Stimulated activated CD4-positive, alpha-beta T cell treated with anti-CD3 and anti-CD28 coated beads, Interleukin-15, amount 100 ng/mL, for 24 hours (primary cell): ENCODE data around the gene COMT.

Experiments
- DNase-seq: peaks from one replicate; pipeline ENCODE4 v3.0.0-alpha.2; 2020

COMT gene

DNA sequence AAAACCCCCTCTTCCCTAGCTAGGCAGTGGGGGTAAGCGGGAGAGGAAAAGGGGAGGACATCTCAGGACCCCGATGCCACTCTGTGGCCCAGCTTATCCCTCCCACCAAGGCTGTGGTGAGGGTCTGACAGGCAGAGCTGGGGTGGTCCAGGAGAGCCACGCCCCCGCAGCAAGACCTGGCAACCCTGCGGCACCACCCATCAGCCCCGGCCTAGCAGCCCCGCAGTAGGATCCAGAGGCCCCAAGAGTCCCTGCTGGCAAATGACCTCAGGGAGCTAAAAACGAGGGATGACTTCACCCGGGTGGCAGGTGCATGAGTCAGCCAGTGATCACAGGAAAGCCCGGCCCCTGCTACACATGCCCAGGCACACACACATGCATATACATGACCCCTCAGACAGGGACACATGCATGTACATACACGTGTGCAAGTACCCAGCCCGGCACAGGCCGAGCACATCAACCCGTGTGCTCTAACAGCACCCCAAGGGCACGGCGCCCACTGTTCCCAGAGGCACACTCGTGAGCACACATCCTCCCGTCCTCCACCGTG, 42.7 kb downstream of the COMT start:
- no peak for DNase-seq

DNA sequence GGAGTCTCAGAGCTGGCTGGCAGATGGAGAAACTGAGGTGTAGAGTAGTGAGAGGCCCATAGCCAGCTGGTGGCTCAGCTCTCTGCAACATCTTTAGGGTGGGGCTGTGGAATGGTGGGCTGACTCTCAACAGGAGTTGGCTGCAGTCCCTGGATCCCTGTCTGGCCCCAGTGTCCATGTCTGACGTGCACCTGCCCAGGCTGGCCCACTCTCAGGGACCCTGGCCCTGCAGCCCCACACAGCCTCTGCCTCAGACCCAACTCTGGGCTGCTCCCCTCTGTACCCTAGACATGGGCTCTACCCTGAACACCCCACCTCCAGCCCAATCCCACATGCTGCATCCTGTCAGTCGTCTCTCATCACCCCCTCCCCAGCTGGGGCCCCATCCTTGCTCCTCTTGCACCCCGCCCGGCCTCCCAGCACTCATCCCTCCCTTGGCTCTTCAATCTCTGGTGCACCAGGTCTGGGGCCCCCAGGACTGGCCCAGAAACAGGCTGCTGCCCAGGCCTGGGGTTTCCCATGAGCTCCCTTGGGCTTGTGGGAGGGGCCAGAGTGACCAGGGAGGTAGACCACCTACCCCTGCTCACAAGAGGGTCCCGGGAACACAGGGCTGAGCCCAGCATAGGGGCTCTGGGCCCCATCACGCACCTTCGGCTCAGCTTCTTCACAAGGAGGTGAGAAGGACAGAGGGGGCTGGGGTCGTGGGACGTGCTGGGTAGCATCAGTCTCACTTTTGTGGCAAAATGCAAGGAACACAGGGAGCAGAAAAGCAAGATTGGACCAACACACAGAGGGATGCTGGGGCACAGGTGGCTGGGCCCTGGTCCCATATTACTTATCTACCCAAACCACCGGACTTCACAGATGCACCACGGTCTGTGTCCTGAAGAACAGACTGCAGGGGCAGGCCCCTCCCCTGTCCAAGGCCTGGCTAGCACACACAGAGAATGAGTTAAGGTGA, 43.6 kb downstream of the COMT start:
- no peak for DNase-seq

DNA sequence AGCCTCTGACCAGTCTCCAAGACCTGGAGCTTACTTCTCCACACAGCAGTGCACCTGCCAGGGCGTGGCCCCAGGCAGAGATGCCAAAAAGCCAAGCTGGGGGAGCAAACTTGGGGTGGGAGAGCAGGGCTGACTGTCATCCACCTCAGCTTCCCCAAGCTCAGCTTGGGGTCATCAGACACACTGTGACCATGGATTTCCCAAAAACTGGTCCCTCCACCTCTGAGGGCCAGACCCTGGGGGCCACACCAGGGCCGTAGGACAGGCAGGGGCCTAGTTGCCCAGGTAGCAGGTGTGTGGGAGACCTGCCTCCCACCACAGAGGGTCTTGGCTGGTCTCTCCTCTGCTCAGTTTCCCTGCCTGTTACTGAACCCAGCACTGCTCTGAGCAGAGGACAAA, 44.4 kb downstream of the COMT start:
- DNase-seq, result no peak

DNA sequence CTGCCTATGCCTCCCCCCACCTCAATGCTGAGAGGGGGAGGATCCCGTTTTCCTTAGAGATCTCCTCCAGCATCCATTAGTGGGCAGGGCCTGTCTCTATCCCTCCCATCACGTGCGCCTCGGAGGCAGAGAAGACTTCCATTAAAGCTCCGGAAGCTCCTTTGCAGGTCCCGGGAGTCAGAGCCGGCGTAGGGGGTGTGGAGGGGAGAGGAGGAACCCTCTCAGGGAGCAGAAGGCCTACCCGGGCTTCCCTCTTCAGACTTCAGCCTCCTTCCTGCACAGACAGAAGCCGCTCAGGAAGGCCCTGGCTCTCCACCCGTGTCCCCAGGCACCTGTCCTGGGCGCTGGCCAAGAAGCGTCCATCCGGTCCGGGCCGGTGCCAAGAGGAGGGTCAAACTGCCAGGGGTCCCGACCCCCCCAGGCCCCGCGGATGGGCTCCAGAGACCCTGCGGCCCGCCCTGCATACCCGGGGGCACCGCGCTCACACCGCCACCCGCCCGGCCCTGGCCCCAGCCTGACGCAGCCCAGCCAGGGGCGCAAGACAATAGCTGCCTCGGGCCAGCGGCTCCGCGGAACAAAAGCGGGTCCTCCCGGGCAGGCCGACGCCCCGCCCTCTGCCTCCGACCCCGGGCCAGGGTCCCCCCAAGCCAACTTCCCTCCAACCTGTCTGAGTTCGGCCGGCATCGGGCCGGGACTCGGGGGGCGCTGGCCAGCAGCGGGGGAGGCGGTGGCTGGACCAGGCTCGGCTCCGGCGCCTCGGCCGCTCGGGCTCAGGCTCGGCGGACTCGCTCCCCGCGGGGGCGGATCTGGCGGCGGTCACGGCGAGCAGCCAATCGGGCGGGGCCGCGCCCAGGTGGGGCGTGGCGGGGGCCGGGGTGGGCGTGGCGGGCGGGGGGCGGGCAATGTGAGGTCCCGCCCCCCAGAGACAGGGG, 45.1 kb downstream of the COMT start:
- DNase-seq, result peak; percentile 77

DNA sequence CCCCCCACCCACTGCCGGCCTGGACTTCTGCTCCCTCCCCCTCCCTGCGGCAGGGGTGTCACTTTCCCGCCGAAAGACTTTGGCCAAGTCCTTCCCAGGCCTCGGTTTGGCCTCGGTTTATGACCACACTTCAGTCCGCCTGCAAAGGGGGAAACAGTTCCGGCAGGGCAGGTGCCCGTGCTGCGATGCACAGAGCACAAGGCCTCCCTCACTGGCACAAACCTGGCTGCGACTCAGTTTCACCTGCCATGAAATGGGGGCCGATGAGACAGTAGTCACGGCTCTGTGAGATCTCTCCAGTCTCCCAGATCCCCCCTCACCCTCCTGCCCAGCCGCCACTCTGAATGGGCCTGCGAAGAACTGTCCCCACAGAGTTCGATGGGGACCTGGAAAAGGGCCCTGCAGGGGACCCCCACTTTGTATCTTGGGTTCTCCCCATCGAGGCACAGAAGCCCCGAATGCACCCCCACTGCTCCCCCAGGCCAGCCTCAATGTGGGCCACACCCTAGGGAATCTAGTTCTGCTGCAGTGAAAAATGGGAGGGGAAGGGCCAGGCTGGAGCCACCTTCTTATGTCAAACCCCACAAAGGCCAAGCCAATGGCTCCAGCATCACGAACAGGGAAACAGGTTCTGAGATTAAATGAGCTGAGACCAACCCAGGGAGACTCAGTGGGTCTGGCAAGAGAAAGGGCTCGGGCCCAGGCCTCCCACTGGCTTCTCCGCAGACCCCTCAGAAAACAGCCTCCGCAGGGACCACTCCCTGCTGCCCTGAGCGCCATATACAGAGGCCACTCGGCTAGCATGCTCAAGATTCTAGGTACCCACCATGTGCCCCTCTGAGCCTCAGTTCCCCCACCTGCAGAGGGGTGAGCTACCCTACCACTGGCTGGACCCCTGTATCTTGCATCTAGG, 46.1 kb downstream of the COMT start:
- DNase-seq, result no peak

DNA sequence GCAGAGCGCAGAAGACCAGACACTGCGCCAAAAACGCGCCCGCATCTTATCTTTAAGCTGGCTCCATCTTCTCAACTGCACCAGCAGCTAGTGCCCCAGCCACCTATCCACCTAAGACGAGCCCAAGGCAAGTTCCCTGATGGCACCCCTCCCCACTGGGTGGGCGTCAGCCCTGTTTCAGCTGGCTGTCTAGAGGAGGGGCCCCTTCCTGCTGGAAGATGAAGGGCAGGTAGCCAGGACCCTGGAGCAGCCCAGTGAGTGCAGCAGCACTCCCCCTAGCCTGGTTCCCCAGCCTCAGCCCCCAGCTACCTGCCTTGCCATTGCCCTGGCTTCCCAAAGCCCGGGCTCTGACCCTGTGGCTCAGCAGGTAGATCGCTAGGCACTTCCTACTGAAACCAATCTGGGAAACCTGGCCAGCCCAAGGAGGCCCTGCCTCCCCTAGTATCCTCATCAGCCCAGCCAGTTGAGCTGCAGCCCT, 46.8 kb downstream of the COMT start:
- no peak for DNase-seq

DNA sequence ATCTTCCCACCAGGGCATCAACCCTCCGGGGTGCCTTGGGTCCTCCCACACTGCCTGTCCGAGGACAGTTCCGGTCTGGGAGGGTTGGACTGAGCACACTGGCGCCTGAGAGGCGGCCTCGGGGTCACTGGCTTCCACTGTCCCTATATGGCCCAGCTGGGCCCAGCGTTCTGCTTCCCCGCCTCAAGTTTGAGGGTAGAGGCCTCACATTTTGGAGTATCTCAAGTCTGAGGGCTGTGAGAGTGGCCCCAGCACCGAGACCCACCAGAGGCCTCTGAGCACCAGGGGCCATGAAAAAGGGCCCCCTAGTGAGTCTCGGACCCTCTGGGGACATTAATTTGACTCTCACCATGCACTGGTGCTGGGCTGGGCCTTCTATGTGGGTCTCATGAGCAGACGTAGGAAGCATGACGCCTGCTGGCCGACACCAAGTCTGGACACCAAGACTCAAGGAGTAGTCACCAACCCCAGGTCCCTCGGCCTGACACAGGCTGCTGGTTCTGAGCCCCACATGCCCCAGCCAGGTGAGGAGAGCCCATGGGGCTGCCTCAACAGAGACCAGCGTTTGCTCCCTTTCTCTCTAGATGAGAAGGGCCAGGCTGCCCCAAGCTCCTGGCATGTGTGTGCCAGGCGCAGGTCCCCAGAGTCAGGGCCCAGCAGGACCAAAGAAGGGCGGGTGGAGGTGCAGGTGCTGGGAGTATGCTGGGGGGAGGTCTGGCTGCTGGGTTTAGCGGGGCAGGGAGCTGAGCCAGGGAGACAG, 47.6 kb downstream of the COMT start:
- DNase-seq, result no peak

DNA sequence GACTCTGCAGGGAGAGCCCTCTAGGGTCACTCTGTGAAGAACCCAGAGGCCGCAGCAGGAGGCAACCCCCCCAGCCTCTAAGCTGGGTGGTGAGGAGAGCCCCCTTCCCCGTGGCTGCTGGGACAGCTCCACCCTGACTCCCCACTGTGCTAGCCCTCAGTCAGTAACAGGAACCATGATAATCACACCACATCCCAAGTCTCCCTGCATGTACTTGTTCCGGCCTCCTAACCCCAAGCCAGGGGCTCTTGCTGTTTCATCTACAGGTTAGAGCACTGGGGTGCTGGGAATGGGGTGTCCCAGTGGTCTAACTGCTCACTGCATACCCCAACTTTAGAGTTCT, 48.1 kb downstream of the COMT start:
- no peak for DNase-seq

DNA sequence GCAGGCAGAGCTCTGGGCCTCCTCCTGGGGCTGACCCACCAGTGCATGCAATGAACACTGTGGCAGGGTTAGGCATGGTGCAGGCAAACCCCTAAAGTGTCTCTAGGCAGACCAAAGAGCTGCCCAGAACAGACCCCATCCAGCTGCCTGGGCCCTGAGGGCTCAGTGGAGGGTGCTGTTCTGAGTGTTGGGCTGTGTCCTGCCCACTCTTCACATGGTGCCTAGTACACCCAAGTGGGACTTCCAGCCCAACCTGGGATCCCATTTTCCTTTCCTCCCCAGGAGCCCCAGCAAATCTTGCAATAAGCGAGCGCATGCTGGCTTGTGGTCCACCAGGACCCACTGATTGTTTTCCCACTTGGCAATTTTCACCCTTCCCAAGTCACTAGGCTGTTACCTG, 48.6 kb downstream of the COMT start:
- DNase-seq, result no peak

DNA sequence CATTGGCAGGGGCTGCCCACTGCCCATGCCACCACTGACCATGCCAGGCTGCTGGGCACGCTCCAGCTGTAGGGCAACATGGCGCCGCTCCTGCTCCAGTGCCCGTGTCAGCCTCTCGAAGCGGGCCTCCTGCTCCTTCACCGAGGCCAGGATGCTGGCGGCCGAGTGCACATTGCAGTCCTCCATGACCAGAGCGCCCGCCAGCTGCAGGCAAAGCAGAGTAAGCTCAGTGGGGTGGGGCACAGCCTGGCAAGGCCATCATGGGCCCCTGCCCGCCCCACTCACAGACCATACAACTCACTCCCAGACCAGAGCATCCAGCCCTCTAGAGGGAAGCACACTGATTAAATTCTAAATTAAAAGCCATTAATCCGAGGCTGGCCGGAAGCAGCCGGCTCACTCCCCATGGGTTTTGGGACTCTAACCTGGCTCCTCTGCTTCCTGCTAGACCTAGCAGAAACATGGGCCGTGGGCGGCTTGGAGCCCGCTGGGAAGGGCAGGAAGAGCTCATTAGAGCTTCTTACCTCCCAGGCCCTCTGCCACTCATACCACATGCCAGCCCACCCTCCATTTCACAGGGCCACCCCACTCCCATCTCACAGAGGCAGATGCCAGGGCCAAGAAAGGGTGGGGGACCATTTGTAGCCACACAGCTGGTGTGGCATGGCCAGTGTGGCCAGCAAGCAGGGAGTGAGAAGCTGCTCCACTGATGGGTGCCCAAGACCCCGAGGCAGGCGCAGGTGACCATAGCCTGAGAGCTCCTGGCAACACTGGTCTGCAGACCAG, 49.2 kb downstream of the COMT start:
- no peak for DNase-seq

DNA sequence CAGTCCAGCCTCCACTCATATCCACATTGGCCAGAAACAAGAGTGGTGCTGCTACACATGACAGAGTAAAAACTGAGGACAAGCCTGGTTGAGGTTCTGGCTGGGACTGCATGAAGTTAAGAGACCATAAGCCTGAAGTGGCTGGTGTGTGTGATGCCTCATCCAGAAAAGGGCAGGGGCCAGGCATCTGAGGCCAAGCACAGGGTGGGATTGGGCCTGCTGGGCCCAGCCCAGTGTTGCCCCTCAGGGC, 49.7 kb downstream of the COMT start:
- DNase-seq, result no peak

DNA sequence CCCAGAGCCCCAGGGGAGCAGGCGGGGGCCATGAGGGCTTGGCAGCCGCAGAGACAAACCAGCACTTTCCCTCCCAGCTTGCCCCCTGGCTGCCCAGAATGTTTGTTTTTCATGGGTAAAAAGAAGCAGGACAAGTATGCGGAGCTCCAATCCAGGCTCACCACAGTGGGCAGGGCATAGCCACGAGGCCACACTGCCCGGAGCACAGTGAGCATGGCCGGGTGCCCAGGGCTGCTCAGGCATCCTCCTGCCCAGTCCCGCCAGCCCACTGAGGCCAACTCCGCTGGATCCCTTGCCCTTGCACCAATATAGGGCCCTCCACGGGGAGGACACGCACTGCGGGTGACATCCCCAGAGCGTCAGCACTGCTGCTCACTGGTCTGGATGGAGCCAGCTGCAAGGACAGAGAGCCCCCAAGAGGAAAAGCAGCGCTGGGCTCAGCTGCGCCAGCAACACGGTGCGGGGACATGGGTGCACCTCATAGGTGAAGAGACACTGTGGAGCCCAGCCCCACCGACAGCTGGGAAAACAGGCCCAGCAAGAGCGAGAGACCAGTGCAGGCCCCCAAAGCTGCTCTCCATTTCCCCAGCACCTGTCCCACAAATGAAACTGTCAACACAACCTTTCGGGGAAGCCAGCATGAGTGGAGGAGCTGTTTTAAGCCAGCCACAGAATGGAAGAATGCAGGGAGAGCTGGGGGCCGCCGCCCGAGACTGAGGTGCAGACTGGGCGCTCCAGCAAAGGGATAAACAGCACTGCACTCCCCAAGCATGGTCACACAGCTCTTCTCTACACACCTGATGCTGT, 50.3 kb downstream of the COMT start:
- DNase-seq, result no peak

DNA sequence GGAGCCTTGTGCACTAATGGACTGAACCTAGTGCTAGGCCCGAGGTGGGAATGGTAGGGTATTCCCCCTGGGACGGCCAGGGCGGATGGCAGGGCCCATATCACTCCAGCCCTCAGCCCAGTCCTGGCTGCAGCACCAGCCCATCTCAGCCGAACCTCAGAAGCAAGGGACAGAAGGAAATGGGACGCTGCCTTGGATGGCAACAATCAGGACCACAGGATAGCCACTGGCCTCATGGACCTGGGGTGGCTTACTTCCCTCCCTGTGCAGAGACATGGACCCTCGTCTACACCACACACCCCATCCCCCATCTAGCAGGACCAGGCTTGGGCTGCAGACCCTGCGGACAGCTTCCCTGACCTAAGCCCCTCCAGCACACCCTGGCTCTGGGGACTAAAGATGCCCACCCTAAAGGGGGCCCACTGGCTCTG, 50.9 kb downstream of the COMT start:
- DNase-seq, result no peak

DNA sequence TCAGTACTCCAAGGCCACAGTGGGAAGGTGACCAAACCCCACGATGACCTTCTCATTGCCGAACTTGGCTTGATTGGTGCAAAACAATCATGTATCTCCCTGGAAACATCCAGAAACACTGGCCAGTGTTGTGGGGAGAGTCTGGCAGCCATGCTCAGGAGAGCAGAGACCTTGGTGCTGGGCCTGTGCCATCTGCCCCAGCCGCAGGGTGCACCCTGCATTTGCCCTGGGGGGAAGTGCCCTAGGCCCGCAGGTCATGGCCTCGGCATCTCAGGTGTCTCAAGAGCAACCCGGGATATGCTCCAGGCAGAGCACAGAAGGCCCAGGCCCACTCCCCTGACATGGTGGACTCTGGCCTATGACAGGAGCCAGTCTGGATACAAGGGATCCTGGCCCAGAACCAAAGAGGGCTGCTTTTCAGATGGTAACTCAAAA, 51.4 kb downstream of the COMT start:
- DNase-seq, result no peak

DNA sequence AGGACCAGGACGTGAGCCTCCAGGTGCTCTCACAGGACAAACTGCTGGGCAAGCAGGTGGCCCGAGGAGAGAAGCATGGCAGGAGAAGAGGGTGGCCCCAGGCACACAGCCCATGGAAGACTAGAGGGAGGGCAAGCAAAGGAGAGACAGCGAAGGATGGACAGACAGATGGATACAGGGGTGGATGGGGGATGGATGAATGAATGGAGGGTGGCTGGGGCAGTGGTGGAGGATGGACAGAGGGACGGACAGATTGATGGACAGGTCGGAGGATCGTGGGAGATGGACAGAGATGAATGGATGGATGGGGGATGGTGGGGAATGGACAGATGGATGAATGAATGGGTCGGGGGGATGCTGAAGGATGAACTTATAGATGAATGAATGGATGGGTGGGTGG, 52.4 kb downstream of the COMT start:
- DNase-seq, result no peak

DNA sequence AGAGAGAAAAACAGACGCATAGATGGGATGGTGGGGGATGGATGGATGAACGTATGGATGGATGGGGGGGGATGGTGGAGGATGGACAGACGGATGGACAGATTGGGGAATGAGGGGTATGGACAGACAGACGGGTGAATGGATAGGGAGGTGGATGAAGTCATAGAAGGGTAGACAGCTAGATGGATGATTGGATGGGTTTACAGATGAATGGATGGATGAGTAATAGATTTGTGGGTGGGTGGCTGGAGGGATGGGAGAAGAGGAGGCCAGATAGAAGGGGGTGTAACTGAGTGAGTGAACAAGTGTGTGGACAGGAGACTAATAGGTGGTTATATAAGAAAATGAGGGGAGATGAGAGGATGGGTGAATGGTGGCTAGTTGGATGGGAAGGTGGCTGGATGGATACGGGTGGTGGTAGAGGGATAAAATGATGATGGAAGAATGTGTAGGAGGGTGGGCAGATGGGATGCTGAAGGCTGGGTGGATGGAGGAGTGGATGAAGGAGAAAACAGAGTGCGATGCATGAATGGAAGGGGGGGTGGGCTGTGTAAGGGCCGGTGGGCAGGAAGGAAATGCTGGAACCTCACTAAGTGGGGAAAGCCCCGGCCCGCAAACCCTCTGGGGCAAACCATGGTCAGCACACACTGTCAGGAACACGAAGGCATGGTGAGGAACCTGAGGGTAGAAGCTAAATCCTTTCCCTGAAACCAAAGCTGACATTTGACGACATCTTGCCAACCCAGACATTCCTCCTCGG, 53.5 kb downstream of the COMT start:
- DNase-seq, result no peak

DNA sequence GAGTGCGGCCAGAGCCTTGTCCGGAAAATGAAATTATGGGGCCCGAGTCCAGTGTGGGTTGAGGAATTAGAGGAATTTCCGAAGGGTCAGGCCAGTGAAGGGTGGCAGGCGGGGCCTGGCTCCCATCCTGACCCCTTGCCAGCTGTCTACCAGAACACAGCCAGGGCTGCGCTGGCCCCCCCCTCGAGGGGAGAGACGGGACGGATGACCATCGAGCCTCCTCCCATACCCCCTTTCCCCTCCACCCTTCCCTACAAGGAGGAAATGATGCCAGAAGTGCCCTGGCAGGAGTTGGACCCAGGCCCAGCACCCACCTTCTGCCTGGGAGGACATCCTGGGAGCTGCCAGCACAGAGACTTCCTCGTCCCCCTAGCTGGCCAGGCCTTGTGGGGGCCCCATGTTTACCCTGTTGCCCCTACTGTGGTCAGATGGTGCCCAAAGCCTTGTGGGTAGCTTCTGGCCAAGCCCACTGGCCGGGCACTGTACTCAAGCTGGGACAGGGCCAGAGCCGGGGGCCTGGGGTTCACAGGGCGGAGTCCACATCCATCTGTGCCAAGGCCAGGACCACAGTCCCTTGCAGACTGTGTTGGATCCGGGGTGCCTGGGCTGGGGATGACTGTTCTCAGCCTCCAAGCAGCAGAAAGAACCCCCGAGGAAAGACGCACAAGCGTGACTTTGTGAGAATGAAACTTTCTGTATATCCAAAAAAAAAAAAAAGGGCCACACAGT, 54.2 kb downstream of the COMT start:
- no peak for DNase-seq

DNA sequence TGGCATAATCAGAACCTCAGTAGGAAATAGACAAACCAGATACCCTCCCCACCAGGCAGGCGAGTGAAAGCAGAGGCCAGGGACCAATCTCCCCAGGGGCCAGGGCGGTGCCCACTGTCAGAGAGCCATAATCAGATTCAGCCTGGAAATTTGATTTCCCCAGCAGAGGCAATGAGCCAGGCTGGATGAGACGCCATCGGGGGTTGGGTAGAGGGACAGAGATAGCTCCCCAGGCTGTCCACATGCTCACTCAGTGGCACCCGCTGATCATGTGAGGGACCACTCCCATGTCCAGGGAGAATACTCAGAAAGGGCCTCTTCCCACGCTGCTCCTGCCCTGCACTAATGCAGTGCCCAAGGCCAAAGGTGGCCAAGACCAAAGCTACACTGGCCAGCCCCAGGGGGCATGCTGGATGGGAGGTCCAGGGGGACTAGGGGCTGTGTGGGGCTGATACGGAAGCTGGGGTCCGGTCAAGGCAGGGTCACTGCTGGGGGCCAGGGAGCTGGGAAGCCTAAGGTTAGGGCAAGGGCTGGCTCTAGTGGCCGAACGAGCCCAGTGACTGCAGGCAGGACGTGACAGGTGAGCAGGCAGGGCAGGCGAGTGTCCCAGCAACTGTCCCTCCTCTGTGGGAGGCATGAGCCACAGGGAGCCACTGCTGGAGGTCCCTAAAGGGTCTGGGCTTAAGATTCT, 55.3 kb downstream of the COMT start:
- no peak for DNase-seq
